Measurements from ENCODE around the gene UGT1A7.

UGT1A7 gene

DNA sequence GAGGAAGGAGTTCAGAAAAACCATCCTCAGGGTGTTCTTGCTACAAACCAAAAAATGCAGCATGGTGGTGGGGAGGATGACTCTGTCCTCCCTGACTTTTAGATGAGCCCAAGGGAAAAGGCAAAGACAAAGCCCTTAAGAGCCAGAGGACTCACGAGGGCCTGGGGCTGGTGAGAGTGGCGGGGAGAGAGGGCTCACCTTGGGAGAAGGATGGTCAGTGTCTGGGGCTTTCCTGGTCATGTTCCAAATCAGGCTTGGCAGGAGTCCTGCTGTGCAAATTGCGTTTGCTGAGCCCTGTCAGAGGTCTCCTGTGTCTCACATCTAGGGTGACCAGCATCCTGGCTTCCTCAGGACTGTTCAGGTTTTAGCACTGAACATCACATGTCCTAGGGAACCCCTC, 83.1 kb downstream of the UGT1A7 start:
- FAIRE-seq: no peak

DNA sequence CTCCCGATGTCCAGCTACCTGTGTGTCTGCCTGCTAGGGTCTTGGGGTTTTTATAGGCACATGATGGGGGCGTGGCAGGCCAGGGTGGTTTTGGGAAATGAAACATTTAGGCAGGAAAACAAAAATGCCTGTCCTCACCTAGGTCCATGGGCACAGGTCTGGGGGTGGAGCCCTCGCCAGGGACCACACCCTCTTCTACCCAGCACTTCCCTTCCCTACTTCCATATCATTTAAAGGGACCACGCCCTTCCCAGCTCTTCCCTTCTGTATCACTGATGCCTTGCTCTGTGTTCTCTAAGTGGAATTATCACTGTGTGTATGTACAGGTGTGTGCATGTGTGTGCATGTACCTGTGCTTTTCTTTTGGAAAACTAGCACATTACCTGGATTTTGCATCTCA, 84.7 kb downstream of the UGT1A7 start:
- FAIRE-seq: no peak

DNA sequence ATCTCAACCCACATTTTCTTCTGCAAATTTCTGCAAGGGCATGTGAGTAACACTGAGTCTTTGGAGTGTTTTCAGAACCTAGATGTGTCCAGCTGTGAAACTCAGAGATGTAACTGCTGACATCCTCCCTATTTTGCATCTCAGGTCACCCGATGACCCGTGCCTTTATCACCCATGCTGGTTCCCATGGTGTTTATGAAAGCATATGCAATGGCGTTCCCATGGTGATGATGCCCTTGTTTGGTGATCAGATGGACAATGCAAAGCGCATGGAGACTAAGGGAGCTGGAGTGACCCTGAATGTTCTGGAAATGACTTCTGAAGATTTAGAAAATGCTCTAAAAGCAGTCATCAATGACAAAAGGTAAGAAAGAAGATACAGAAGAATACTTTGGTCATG, 86.4 kb downstream of the UGT1A7 start:
- no peak for FAIRE-seq

DNA sequence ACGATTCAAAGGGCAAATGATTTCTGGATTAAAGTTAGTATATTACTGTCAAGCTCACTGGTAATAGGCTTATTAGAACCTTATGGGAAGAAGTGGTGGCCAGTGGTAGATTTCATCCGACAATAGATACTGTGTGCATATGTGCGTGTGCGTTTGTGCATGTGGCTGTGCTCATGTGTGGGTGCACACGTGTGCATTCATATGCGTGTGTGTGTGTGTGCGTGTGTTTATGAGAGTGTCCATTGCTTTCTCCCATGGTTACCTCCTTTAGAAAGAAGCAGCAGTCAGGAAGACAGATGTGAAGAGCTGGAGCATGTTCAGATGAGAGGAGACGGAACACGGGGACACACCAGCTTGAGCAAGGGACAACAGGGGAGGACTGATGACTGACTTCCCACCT, 87.6 kb downstream of the UGT1A7 start:
- FAIRE-seq: no peak

DNA sequence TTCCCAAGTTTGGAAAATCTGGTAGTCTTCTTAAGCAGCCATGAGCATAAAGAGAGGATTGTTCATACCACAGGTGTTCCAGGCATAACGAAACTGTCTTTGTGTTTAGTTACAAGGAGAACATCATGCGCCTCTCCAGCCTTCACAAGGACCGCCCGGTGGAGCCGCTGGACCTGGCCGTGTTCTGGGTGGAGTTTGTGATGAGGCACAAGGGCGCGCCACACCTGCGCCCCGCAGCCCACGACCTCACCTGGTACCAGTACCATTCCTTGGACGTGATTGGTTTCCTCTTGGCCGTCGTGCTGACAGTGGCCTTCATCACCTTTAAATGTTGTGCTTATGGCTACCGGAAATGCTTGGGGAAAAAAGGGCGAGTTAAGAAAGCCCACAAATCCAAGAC, 90.5 kb downstream of the UGT1A7 start:
- FAIRE-seq: no peak

DNA sequence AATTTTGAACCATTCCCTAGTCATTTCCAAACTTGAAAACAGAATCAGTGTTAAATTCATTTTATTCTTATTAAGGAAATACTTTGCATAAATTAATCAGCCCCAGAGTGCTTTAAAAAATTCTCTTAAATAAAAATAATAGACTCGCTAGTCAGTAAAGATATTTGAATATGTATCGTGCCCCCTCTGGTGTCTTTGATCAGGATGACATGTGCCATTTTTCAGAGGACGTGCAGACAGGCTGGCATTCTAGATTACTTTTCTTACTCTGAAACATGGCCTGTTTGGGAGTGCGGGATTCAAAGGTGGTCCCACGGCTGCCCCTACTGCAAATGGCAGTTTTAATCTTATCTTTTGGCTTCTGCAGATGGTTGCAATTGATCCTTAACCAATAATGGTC, 90.9 kb downstream of the UGT1A7 start:
- no peak for FAIRE-seq

DNA sequence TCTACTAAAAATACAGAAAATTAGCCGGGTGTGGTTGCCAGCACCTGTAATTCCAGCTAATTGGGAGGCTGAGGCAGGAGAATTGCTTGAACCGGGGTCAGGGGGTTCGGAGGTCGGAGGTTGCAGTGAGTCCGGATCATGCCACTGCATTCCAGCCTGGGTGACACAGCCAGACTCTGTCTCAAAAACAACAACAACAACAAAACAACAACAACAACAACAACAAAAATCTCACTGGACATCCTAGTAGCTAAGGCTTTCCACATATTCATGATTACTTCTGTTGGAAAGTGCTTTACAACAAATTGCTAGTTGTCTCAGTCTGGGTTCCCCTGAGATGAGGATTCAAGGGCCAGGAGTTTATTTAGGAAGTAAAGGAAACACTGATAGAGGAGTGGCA, 92.2 kb downstream of the UGT1A7 start:
- no peak for FAIRE-seq

DNA sequence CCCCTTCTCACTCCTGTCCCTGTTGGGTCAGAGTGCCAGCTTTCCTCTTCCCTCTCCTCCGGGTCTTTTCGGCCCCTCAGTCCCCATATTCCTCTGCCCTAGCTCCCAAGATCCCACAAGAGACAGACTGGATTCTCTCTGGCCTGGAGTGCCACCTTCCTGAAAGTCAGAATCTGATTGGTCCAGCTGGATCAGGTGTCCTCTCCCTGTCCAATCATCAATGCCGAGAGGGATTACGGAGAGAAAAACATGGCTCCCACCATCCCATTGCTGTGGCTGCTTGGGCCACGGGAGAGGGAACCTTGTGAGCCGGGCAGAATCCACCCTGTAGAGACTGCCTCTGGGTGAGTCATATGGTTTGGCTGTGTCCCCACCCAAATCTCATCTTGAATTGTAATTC, 93.7 kb downstream of the UGT1A7 start:
- no peak for FAIRE-seq

DNA sequence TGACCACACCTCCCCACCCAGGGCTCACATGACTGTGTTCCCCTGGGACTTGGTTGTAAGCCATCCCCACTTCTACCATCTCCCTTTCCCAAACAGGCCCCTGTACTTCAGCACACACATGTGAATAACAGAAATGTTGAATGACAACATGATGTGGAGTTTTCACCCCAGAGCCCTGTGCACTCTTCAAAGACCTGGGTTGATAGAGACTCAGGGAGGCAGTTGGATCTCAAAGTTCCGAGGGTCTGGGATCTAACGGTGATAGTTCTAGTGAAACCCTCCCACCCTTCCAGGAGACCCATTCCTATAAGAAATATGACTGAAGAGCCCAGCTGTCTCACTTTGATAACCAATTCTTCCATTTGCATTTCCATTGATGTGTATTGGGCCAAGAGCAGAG, 96.3 kb downstream of the UGT1A7 start, which contains the start of gene MROH2A:
Gene MROH2A (plus strand): TSS at position 301 of the 400 bp plus-strand sequence. CDS start 1,029 bp downstream, outside the sequence.
- no peak for FAIRE-seq

DNA sequence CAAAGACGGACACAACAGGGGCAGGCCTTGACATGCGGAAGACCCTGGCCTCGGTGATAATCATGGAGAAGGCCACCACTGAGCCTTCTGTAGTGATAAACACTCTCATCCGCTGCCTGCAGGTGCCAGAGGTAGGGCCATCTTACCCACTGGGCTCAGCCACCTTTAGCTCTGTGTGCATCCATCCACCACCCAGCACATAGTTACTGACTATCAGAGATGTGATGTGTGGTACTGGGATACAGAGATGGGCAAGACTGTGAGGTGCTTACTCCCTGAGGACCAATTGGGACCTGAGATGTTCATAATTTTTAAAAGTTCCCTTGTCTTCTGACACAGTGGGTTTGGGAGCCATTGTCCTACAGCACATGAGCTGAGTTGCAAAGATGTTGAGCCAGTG, 98.0 kb downstream of the UGT1A7 start:
- FAIRE-seq: no peak

DNA sequence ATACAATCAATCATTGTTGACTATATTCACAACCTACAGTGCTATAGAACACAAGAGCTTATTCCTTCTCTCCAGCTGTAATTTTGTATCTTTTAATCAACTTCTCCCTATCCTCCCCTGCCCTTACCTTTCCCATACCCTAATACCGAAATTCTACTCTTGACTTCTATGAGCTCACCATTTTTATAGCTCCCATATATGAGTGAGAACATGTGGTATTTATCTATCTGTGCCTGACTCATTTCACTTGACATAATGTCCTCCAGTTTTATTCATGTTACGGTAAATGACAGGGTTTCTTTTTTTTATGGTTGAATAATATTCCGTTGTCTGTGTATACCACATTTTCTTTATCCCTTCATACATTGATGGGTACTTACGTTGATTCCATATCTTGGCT, 99.1 kb downstream of the UGT1A7 start:
- no peak for FAIRE-seq

DNA sequence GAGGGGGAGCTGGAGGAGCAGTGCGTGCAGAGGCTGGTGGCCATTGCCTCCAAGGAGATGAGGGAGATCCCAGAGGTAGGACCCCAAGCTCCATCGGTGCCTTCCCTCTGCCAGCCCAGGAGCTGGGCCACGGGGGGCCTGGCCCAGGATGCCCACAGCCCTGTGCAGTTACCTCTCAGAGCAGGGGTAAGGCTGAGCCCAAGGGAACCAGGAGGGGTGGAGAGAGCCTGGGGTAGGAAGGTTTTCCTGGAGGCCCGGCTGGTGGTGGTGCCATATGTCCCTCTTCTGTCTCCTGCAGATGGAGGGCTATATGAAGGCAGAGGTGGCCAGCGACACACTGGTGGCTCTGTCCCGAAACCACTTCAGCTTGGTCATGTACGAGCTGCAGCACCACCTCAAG, 107.9 kb downstream of the UGT1A7 start:
- FAIRE-seq: no peak

DNA sequence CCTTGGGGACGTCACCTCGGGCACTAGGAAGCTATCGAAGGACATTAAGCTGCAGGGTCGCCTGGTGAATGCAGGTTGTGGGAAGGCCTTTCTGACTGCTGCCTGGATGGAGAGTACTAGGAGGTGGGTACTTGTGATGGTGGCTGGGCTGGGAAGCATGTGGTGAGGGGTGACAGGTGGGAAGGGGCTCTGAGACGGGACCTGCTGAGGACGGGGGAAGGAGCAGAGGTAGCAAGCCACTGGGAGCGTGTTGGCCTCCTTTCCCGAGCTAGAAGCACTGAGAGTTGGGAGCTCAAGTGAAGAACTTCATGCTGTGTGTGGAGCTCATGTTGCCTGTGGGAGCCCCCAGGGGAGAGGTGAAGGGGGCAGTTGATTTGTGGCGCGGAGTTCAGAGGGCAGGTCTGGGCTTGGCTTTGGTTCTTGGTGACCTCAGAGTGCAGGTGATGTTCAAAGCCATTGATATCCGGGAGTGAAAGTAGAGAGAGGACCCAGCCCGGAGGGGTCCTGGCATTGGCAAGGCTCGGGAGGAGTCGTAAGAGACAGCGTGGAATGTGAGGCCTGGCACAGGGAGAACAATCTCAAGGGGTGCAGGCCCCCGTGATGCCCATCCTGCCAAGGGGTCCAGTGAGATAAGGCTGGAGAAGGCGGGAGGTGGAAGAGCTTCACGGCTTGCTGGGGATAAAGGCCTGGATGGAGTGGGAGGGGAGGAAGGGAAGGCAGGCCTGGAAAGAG, 109.6 kb downstream of the UGT1A7 start:
- FAIRE-seq: no peak

DNA sequence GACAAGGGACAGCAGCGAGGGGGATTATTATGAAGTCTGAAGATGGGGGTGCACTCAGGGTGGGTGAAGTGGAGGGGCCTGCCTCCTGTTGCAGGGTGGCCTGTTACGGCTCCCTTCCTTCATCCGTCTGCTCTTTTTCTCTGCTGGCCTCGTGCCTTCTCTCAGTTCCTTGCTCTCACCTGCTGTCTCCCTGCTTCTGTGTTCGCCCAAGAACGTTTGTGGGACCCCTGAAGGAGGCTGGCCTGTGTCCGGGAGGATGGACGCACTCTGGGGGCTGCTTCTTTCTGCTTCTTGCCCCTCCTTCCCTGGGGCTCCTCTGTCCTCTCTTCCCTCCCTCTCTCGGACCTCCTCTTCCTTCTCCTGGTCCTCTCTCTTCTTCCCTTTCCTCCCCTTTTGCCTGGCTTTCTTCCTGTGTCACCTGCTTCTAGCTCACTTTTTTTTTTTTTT, 110.2 kb downstream of the UGT1A7 start:
- FAIRE-seq: no peak

DNA sequence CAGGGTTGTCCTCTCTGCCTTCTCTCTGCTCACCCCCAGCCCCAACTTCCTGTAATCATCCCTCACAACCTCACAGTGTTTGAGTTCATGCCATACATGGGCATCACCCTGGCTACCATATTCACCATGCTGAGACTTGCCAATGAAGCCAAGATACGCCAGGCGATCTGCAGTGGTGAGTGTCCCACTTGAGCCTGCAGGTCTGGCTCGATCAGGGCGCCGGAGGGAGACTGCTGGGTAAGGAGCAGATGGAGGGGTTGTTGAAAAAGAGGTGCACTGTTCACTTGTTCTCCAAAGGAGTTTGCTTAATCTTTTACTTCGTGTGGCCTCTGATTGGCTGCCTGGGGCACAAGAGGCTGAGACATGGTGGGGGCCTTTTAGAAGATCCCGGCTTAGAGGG, 111.0 kb downstream of the UGT1A7 start:
- FAIRE-seq: no peak

DNA sequence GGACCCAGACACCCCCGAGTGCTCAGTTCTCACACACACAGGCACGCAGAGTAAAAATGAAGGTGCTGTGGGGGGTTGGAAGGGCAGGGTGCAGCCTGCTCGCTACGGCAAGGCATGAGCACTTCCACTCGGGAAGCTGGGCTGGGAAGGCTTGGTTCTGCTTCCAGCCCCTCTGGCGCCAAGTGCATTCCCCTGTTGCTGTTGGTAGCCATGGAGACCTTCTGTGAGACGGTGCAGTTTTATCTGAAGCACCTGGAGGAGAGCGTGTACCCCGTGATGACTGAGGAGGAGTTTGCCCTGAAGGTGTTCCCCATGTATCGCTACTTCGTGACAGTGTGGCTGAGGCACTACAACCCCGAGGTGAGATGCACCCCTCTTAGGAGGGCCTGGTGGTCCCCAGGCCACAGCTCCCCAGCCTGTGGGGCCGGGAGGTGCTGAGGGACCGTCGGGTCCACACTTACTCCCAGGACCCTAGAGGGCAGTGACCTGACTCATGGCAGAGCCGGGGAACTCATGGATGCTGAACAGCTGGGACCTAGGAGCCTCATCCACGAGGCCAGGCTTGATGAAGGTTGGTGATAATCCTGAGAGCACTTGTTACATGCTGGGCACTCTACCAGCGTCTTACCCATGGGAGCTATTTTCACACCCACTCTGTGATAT, 111.9 kb downstream of the UGT1A7 start:
- FAIRE-seq: no peak

DNA sequence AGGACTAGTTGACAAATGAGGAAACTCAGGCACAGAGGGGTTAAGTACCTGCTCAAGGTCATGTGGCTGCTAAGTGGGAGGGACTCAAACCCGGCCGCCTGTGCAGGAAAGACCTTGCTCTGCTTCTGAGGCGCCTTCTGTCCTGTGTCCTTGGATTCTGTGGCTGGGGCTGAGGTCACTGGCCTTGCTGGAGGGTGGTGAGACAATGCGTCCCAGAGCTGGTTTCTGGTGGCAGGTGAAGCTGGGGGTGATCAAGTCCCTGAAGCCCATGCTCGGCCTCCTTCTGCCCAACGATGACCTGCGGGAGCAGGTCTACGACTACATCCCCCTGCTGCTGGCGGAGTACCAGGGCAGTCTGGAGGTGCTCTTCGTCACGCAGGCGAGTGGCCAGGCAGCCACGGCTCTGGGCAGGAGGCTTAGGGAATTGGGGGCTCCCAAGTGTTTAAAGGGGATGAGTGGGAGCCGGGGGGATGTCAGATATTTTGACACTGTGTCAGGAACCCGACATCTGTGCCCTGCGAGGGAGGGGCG, 112.5 kb downstream of the UGT1A7 start:
- FAIRE-seq: no peak

DNA sequence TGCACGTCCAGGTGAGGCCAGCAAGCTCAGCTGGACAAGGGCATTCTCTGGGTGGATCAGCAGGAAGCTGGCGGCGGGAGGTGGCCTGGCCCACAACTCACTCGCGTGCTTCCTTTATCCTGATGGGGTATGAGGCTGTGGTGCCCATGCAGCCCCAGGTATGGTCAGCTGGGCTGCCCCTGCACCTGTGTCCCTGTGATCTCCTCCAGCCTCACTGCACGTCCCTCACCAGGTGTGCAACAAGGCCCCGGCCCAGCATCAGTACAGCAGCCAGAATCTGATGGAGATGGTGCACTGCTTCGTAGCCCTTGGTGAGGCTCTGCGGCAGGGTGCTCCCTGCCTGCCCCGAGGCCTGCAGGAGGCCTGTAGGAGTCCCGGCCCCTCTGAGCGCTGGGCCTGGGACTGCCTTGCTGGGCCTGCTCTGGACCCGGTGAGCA, 114.1 kb downstream of the UGT1A7 start:
- FAIRE-seq: no peak

DNA sequence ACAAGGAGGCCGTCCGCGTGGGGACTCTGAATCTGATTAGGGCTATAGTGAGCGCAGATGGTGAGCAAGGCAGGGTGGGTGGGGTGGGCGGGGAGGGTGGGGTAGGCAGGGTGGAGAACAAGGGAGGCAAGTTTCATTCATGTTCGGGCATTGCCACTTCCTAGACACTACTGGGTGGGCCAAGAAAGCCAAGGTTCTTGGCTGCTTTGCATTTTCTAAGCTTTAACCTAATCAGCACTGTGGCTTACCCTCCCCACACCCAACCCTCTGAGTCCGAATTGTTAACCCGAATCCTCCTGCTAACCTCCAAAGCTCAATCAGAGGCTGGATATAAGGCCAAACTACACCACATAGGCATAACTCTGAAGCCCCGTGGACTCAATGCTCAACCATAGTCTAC, 114.6 kb downstream of the UGT1A7 start:
- FAIRE-seq: no peak

DNA sequence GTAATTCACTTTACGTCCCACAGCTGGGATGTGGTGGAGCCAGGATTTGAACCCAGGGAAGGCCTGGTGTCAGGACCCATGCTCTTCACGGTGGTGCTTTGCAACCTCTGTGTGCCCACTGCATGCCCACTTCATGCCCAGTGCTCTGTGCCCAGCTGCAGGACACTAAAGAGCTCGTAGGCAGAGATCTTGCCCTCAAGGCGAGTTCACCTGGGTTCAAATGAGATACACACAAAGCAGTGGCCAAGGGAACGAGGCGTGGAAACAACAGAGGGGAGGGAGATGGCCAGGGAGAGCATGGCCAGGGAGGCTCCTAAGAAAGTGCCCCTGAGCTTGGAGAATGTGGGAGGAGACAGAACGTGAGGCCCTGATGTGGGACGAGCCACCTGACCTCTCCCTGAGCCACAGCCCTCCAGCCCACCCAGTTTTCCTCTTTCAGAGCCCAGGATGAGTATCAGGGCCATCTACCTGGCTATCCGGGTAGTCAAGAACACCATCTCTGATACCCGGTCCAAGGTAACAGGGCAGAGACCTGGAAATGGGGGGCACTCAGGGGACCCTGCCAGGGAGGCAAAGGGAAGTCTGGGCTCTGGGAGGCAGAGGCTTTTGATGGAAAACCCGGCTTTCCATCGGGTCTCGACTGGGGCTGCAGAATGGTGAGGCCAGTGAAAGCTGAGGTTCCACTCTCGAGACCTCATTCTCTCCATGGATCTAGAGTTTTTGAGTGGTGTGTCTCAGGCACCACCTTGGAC, 116.8 kb downstream of the UGT1A7 start:
- FAIRE-seq: no peak

DNA sequence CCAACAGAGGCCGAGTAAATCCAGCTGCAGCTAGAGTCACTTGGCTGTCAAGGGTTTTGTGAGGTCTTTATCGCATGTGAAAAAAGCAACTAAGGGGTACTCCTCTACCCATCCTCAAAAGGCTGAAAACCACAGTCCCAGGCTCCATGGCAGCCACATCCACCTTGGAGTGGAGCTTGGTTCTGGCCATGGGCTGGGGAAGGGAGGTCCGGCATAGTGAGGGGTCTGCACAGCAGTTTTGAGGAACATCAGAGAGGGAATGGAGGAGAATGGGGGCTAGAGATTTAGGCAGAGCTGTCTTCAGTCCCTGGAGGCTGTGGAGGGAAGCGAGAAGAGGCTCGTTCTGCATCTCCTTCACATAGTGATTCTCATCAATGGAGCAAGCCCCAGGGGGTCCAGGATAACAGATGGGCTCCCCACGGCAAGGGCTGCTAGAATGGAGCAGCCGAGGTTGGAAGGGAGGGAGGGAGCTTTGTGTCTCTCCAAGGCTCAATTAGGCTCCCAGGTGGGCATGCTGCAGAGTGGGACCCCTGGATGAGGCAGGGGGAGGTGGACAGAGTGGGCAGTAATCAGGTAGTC, 117.5 kb downstream of the UGT1A7 start:
- no peak for FAIRE-seq

DNA sequence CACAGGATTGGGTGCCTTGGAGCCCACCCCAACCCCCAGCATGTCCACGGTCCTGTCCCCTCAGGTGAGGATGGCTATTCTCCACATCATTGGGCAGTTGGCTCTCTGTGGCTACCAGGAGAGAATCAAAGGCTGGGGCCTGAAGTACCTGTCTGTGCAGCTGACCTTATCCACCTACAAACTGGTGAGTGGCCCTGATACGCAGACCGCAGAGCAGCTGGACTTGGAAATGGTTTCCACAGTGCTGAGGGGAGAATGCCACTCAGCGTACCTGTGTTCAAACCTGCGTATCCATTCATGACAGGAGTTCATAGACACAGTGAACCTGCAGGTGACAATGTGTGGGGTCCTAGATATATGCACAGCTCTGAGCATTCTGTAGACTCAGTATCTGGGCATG, 118.0 kb downstream of the UGT1A7 start:
- no peak for FAIRE-seq

DNA sequence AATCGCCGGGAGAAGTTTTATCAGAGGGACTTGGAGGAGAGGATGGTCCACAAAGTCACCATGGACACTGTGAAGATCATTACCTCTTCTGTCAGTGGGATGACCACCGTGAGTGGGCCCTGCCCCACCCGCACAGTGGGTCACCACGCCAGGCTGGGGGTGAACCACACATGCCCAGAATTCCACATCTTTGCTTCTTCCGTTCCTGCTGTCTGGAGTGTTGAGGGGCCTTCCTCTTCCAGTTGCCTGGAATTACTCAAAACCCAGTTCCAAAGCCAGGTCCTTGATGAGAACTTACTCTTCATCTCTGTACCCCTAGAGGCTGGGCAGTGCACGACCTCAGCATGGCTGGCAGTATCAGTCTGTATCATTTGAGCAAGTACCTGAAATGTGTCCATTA, 118.5 kb downstream of the UGT1A7 start:
- no peak for FAIRE-seq

All from TTC549 (cell line).